Lower leg skin (tissue), 4 donors: ENCODE results near the gene SCD5. TPM values are rescaled to one million over a fixed set of nuclear protein-coding genes. Genes with fewer than 3 reads are reported as not detected.

Experiments used
- DNase-seq, 2 donors: peaks; one replicate each; pipeline ENCODE4 v3.0.0-alpha.2; 2019; ENCODE audit warnings: low spot score in 2 of 2
- H3K4me3 ChIP-seq: fragments of 200-600 bp; sonication (generic); 2 replicates; pipeline ENCODE4 v1.5.1; 2017; ENCODE audit warnings: mild to moderate bottlenecking, low read depth; ENCODE audit not compliant: poor library complexity, severe bottlenecking
- POLR2A ChIP-seq, 2 donors: fragments of 450-650 bp; IDR thresholded peaks; one replicate each; pipeline ENCODE4 v1.6.1; 2016 to 2017; ENCODE audit warnings: antibody characterized with exemption in 2 of 2, mild to moderate bottlenecking in 1 of 2, moderate library complexity in 1 of 2
- WGBS, 2 donors: methylation state at CpG; one replicate each; pipeline ENCODE4 v1.1.5; 2018; 5-methylcytosine and 5-hydroxymethylcytosine counted together
- intact Hi-C: fragments of 100-400 bp; cut with DNase I; formaldehyde crosslinking; loops from one replicate; pipeline ENCODE4 v1.15.0; 2023; ENCODE audit warnings: low total_unique reads
- total RNA-seq, 4 donors: library from RNA; depleted of rRNA; stranded (reverse); fragments of >200 nt; gene quantifications; one replicate each; pipeline ENCODE4 v1.1.0, GENCODE V29; 2016
- TF ChIP-seq, protein P1 (sequence below), 3 donors: fragments of 450-650 bp; IDR thresholded peaks; one replicate each; pipeline ENCODE4 v1.5.1; 2016; ENCODE audit warnings: antibody characterized with exemption in 3 of 3, mild to moderate bottlenecking in 3 of 3, moderate library complexity in 2 of 3

The SCD5 gene
- total RNA-seq, 4 donors from 2014 or later: 4.6 to 16.9 (median 11.6) TPM

DNA sequence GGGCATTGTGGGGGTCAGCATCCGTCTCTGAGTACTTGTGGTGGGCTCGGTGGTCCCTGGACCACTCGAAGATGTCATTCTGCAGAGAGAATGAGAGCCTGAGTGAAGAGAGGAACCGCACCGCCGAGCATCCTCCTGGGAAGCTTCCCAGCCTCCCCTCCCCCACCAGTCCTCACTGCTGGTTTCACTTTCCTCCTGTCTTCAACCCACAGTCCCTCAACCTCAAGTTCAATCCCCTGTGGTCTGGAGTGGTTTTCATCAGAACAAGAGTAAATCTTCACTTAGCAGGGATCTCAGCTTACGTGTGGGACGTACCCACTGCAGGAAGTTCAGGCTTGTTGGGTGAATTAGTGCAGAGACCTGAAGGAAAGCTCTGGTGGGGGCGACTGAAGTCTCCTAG, 117.8 kb downstream of the SCD5 start:
- WGBS, 2 donors: 69 to 79% methylated on average over 9 of the region's 9 CpGs
- no peak overlapping the region for H3K4me3 ChIP-seq
- no peak for TF ChIP-seq POLR2A (IDR thresholded peaks at IDR 0.05)
- TF ChIP-seq, protein P1, sequence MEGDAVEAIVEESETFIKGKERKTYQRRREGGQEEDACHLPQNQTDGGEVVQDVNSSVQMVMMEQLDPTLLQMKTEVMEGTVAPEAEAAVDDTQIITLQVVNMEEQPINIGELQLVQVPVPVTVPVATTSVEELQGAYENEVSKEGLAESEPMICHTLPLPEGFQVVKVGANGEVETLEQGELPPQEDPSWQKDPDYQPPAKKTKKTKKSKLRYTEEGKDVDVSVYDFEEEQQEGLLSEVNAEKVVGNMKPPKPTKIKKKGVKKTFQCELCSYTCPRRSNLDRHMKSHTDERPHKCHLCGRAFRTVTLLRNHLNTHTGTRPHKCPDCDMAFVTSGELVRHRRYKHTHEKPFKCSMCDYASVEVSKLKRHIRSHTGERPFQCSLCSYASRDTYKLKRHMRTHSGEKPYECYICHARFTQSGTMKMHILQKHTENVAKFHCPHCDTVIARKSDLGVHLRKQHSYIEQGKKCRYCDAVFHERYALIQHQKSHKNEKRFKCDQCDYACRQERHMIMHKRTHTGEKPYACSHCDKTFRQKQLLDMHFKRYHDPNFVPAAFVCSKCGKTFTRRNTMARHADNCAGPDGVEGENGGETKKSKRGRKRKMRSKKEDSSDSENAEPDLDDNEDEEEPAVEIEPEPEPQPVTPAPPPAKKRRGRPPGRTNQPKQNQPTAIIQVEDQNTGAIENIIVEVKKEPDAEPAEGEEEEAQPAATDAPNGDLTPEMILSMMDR (IDR thresholded peaks at IDR 0.05): no peak
- no peak for DNase-seq
- intact Hi-C loops: no loop called here

DNA sequence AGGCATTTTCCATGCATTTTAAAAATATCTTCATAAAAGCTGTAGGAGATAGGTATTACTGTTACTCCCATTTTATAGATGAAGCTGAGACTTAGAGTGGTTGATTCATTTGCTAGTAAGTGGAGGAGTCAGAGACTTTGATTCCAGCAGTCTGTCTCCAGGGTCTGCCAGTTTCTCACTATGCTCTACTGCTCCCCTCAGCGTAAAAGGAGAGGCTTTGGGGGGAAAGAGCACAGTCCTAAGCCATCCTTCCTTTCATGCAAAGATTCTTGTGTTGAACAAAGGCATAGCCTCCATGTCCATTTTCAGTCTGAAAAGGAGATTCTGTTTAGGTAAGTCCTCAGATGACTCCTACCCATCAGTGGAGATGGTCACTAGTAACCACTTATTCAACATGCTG, 119.1 kb downstream of the SCD5 start:
- H3K4me3 ChIP-seq: no peak overlapping the region
- WGBS, 2 donors: 77 to 89% methylated on average over 1 of the region's 1 CpG
- TF ChIP-seq, protein P1 (IDR thresholded peaks at IDR 0.05): no peak
- TF ChIP-seq POLR2A (IDR thresholded peaks at IDR 0.05): no peak
- DNase-seq: no peak
- intact Hi-C loops: no loop called here

DNA sequence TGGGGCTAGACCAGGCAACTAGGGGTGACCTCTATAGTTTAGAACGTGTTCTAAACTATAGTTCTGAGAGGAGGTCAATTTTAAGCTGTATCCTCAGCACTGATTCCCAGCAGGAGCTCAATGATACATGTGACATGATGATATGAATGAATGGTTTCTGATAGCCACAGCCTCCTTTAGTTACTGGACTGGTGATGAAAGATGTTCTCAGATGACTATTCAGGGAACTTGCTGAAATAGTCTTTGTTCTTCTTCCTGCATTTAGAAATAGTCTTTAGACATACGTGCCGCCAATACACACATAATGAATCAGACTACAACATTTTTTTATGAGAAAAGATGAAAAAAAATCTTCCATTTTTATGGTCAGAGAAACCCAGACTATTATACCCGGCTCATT, 120.5 kb downstream of the SCD5 start:
- TF ChIP-seq, protein P1 (IDR thresholded peaks at IDR 0.05): no peak
- TF ChIP-seq POLR2A (IDR thresholded peaks at IDR 0.05): no peak
- no peak for DNase-seq
- H3K4me3 ChIP-seq: no peak overlapping the region
- WGBS, 2 donors: 46 to 54% methylated on average over 4 of the region's 4 CpGs
- intact Hi-C loops: no loop called here

DNA sequence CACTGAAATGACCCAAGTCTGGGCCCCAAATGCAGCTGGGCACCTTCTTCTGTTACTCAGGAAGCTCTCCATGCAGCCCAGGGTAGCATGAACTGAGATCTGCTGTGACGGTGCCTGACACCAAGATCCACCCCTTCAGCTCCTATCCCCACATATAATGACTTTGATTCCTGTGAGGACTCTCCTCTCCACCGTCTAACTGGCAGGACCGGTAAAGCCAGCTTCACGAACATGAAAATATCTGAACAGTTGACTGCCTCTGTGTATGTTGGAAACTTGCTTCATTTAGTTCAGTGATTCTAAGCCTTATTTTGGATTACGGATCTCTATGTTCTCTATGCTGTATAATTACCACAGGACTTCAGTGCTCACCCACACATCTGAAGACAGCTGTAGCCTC, 121.3 kb downstream of the SCD5 start:
- TF ChIP-seq, protein P1 (IDR thresholded peaks at IDR 0.05): no peak
- TF ChIP-seq POLR2A (IDR thresholded peaks at IDR 0.05): no peak
- H3K4me3 ChIP-seq: no peak overlapping the region
- WGBS, 2 donors: 54 to 66% methylated on average over 5 of the region's 5 CpGs
- intact Hi-C loops: no loop called here
- DNase-seq: peak in 1 of 2 donors; percentile 49

DNA sequence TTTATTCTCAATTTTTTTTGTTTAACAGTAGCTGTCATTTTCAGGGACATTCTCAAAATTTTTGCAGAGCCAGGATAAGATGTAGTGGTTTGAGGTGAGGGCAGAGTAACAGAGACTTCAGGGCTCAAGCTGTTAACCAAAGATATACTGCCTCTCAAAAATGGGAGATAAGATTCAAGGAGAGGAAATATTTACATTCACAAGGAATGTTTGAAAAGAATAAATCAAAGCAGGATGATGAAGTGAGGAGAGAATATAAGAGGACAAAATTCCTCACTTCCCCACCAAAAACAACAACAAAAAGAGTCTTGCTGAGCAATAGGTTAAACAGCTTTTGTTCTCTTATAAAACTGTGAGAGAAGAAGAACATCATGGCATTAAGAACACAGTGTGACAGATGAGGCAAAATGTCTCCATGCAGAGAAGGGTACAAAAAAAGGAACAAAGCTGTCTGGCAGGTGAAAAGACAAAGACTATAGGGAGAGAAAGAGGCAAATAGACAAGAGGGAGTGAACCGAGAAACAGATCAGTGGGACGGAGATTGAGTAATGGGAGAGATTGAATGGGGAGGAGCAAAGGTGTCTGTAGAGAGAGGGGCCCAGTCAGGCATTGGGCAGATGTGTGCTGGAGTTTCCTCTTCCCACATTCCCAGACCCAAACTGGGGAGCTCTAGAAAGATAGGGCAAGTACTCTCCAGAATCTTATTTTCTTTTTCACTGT, 130.7 kb downstream of the SCD5 start:
- intact Hi-C loops: no loop called here
- H3K4me3 ChIP-seq: no peak overlapping the region
- 87% methylated on average over 2 of the region's 2 CpGs for WGBS, 2 donors
- TF ChIP-seq, protein P1 (IDR thresholded peaks at IDR 0.05): no peak
- TF ChIP-seq POLR2A (IDR thresholded peaks at IDR 0.05): no peak
- DNase-seq: no peak
